Activated CD4-positive, alpha-beta memory T cell treated with anti-CD3 and anti-CD28 coated beads, Interleukin-2, amount 10 ng/mL, durations not matched to agents 7 days and 5 days (primary cell): ENCODE results near the gene KCNH1. TPM values are rescaled to one million over a fixed set of nuclear protein-coding genes. Genes with fewer than 3 reads are reported as not detected.

Experiments used
- CTCF ChIA-PET: fragments of 350-600 bp; sonication (Branson Sonifier 250); formaldehyde crosslinking; loops from one replicate; lab custom pipeline; 2021; ENCODE audit warnings: antibody characterized with exemption, inconsistent platforms; lab: Charles Lee
- POLR2A ChIA-PET: fragments of 350-600 bp; sonication (Branson Sonifier 250); formaldehyde crosslinking; loops from one replicate; lab custom pipeline; 2021; ENCODE audit warnings: antibody characterized with exemption; lab: Charles Lee
- DNase-seq: peaks from one replicate; pipeline ENCODE4 v3.0.0-alpha.2; 2020
- H3K27ac Mint-ChIP-seq: one replicate; pipeline ENCODE4 v1.8.0; 2021; ENCODE audit warnings: mild to moderate bottlenecking, mixed read lengths
- H3K27me3 Mint-ChIP-seq: one replicate; pipeline ENCODE4 v1.8.0; 2021; ENCODE audit warnings: mixed read lengths
- H3K36me3 Mint-ChIP-seq: one replicate; pipeline ENCODE4 v1.8.0; 2021; ENCODE audit warnings: low read depth, mixed read lengths
- H3K4me1 Mint-ChIP-seq: one replicate; pipeline ENCODE4 v1.8.0; 2021; ENCODE audit warnings: mixed read lengths
- H3K4me3 Mint-ChIP-seq: one replicate; pipeline ENCODE4 v1.8.0; 2021; ENCODE audit warnings: mild to moderate bottlenecking, mixed read lengths
- H3K9me3 Mint-ChIP-seq: one replicate; pipeline ENCODE4 v1.8.0; 2021; ENCODE audit warnings: mixed read lengths
- total RNA-seq, 2 experiments: library from RNA; stranded (reverse); gene quantifications; one replicate each; pipeline ENCODE4 v1.2.3, GENCODE V29; 2021

KCNH1 gene
- total RNA-seq, 2 experiments from 2014 or later, result not detected

DNA sequence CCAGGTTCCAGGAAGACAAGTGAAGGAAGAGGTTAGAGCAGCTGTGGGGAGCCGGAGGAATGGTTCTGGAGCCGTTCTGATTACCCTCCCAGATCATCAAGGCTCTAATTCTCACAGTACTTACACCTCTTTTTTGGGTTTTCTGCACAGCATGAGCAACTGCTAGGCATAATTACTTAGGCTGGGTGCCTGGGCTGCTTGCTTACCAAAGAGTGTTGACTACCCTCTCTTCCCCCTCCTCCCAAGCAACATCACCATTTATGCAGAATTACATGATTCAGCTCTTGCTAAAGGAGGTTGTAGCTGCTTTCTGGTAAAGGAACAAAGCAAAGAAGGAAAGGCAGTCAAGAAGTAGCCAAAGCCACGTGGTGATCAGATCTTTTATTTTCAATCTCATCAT is 397.2 kb downstream of the KCNH1 start:
- no peak overlapping the region for H3K4me3 Mint-ChIP-seq
- H3K27me3 Mint-ChIP-seq, result peaks cover 9% of the 10 kb centered on the region
- no peak for DNase-seq
- POLR2A ChIA-PET, result no interaction called here
- no peaks in the 10 kb centered on the region for H3K9me3 Mint-ChIP-seq
- CTCF ChIA-PET, result no interaction called here
- H3K36me3 Mint-ChIP-seq, result no peaks in the 10 kb centered on the region
- no peaks in the 10 kb centered on the region for H3K4me1 Mint-ChIP-seq
- no peak overlapping the region for H3K27ac Mint-ChIP-seq

DNA sequence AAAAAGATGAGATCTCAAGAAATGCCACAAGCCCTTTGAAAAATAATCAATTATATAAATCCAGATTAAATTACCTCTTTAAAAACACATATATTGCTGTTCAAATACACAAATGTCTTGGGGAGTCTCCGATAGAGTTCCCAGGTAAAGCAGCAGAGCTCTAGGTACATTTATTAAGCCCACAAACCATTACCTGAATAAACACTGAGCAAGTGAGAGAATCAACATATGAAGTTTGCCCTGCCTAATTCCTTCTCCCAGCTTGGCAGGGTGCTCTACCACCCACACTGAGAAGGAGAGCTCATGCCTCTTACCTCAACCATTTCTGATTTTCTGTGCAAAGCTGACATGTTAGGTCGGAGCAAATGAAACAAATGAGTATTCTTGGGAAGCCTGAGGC is 402.4 kb downstream of the KCNH1 start:
- ChIA-PET CTCF (no interaction called here), POLR2A (no interaction called here)
- no peak overlapping the region for H3K27ac Mint-ChIP-seq
- peaks cover 2% of the 10 kb centered on the region for H3K4me1 Mint-ChIP-seq
- no peaks in the 10 kb centered on the region for H3K36me3 Mint-ChIP-seq
- peaks cover 4% of the 10 kb centered on the region for H3K27me3 Mint-ChIP-seq
- no peak overlapping the region for H3K4me3 Mint-ChIP-seq
- no peak for DNase-seq
- no peaks in the 10 kb centered on the region for H3K9me3 Mint-ChIP-seq

GRCh38 chr1:210731193-210731592 is 402.8 kb downstream of the KCNH1 start:
- H3K27me3 Mint-ChIP-seq, result peaks cover 3% of the 10 kb centered on the region
- H3K36me3 Mint-ChIP-seq, result no peaks in the 10 kb centered on the region
- no peak for DNase-seq
- H3K4me1 Mint-ChIP-seq, result peaks cover 2% of the 10 kb centered on the region
- no peak overlapping the region for H3K4me3 Mint-ChIP-seq
- CTCF ChIA-PET, result no interaction called here
- POLR2A ChIA-PET, result no interaction called here
- H3K27ac Mint-ChIP-seq, result no peak overlapping the region
- no peaks in the 10 kb centered on the region for H3K9me3 Mint-ChIP-seq

DNA sequence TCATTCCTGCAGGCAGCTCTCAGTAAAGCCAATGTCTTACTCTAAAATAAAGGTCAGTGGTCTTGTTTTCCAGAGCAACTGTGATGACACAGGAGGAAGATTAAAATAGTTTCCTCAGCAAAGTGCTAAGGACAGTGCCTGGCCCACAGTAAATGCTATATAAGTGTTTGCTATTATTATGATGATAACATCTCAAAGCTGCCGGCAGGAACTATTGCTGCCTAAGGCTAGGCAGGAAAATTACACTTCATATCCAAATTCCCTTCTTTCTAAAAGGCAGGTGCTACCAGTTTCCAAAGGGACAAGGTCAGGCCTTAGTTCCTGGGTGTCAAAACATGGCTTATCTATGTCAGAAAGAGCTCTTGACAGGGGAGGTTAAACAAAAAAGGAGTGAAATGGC is 403.9 kb downstream of the KCNH1 start:
- ChIA-PET POLR2A (no interaction called here), CTCF (interaction anchor here (1.5 kb wide), 1 partner anchor 146 kb away, joined by 3 read pairs; no protein-coding TSS in a partner anchor)
- Mint-ChIP-seq H3K27ac (no peak overlapping the region), H3K4me3 (no peak overlapping the region), H3K36me3 (no peaks in the 10 kb centered on the region), H3K9me3 (no peaks in the 10 kb centered on the region), H3K27me3 (peaks cover 1% of the 10 kb centered on the region), H3K4me1 (peaks cover 2% of the 10 kb centered on the region)
- DNase-seq, result no peak

GRCh38 chr1:210728437-210729149 is 405.4 kb downstream of the KCNH1 start:
- Mint-ChIP-seq H3K4me3 (no peak overlapping the region), H3K27ac (no peak overlapping the region), H3K9me3 (no peaks in the 10 kb centered on the region), H3K4me1 (peaks cover 2% of the 10 kb centered on the region), H3K27me3 (peaks cover 1% of the 10 kb centered on the region), H3K36me3 (no peaks in the 10 kb centered on the region)
- ChIA-PET CTCF (no interaction called here), POLR2A (no interaction called here)
- no peak for DNase-seq

DNA sequence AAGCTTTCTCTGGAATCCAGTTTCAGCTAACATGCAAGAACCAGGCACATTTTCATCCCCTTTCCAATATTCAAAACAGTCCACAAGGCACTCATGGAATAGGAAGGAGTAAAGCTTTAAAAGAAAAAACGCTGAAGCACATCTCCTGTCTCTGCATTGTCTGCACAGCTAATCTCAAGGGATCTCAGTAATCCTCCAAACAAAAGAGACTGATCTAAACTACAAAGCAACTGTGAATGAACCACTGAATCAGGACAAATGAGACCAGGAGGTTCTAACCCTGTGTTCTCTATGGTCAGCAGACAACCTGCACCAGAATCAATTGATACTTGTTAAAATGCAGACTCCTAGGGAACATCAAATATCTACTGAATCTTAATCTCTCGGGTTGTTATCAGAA is 406.2 kb downstream of the KCNH1 start:
- ChIA-PET POLR2A (no interaction called here), CTCF (no interaction called here)
- DNase-seq, result no peak
- H3K4me3 Mint-ChIP-seq, result no peak overlapping the region
- H3K27me3 Mint-ChIP-seq, result peaks cover 1% of the 10 kb centered on the region
- no peak overlapping the region for H3K27ac Mint-ChIP-seq
- H3K9me3 Mint-ChIP-seq, result no peaks in the 10 kb centered on the region
- no peaks in the 10 kb centered on the region for H3K36me3 Mint-ChIP-seq
- H3K4me1 Mint-ChIP-seq, result peaks cover 2% of the 10 kb centered on the region

GRCh38 chr1:210726621-210727020 is 407.3 kb downstream of the KCNH1 start:
- Mint-ChIP-seq H3K27ac (no peak overlapping the region), H3K9me3 (no peaks in the 10 kb centered on the region), H3K36me3 (no peaks in the 10 kb centered on the region), H3K4me3 (no peak overlapping the region), H3K4me1 (peaks cover 2% of the 10 kb centered on the region), H3K27me3 (peaks cover 1% of the 10 kb centered on the region)
- ChIA-PET CTCF (no interaction called here), POLR2A (no interaction called here)
- DNase-seq, result peak; percentile 57

DNA sequence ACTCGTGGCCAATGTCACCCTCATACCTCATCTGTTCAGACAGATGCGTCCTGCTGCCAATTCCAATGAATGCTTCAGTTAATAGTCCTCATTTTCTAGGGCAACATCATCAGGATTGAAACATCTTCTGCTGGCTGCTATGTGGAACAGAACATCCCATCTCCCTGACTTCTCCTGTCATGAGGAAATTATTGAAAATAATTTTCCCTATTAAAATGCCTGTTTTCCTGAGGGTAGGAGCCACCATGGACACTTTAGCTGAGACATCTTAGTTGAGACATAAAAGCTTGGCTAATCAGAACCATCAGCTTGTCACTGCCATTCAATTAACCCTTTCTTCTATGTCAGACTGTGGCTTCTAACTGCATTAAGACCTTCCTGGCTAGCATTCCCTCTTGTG is 409.2 kb downstream of the KCNH1 start:
- H3K4me1 Mint-ChIP-seq, result no peaks in the 10 kb centered on the region
- H3K4me3 Mint-ChIP-seq, result no peak overlapping the region
- H3K27me3 Mint-ChIP-seq, result peaks cover 1% of the 10 kb centered on the region
- no peak for DNase-seq
- ChIA-PET POLR2A (no interaction called here), CTCF (no interaction called here)
- H3K27ac Mint-ChIP-seq, result no peak overlapping the region
- H3K36me3 Mint-ChIP-seq, result no peaks in the 10 kb centered on the region
- H3K9me3 Mint-ChIP-seq, result no peaks in the 10 kb centered on the region

- CTCF ChIA-PET, result no interaction called here
- Mint-ChIP-seq H3K9me3 (no peaks in the 10 kb centered on the region), H3K27me3 (no peaks in the 10 kb centered on the region), H3K27ac (no peak overlapping the region), H3K4me1 (no peaks in the 10 kb centered on the region), H3K4me3 (no peak overlapping the region), H3K36me3 (no peaks in the 10 kb centered on the region)
- POLR2A ChIA-PET, result no interaction called here
- DNase-seq, result no peak
These were observed 410.3 kb downstream of the KCNH1 start for GRCh38 chr1:210723646-210724045.

- Mint-ChIP-seq H3K27me3 (no peaks in the 10 kb centered on the region), H3K9me3 (no peaks in the 10 kb centered on the region), H3K36me3 (no peaks in the 10 kb centered on the region), H3K27ac (no peak overlapping the region), H3K4me1 (no peaks in the 10 kb centered on the region), H3K4me3 (no peak overlapping the region)
- ChIA-PET CTCF (no interaction called here), POLR2A (no interaction called here)
- DNase-seq, result no peak
These were observed 411.4 kb downstream of the KCNH1 start for GRCh38 chr1:210722410-210723081.

DNA sequence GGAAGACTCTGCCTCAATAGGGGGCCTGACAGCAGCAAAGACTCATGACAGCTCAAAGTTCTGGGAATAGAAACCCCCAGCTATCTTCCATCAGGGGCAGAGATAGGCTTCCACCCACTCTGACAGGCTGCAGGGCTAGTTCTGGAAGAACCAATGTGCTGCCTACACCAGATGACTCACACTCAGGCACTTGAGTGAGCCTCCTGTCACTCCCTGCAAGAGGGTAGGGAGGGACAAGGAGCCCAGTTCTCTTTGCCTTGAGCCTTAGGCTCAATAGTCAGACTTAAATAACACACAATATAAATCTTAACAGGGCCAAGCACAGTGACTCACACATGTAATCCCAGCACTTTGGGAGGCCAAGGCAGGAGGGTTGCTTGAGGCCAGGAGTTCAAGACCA is 418.9 kb downstream of the KCNH1 start:
- no peaks in the 10 kb centered on the region for H3K9me3 Mint-ChIP-seq
- H3K4me3 Mint-ChIP-seq, result no peak overlapping the region
- POLR2A ChIA-PET, result no interaction called here
- no peaks in the 10 kb centered on the region for H3K4me1 Mint-ChIP-seq
- DNase-seq, result no peak
- no peaks in the 10 kb centered on the region for H3K27me3 Mint-ChIP-seq
- H3K27ac Mint-ChIP-seq, result no peak overlapping the region
- no peaks in the 10 kb centered on the region for H3K36me3 Mint-ChIP-seq
- CTCF ChIA-PET, result interaction anchor here (0.8 kb wide), 1 partner anchor 12 kb away, joined by 3 read pairs; no protein-coding TSS in a partner anchor

DNA sequence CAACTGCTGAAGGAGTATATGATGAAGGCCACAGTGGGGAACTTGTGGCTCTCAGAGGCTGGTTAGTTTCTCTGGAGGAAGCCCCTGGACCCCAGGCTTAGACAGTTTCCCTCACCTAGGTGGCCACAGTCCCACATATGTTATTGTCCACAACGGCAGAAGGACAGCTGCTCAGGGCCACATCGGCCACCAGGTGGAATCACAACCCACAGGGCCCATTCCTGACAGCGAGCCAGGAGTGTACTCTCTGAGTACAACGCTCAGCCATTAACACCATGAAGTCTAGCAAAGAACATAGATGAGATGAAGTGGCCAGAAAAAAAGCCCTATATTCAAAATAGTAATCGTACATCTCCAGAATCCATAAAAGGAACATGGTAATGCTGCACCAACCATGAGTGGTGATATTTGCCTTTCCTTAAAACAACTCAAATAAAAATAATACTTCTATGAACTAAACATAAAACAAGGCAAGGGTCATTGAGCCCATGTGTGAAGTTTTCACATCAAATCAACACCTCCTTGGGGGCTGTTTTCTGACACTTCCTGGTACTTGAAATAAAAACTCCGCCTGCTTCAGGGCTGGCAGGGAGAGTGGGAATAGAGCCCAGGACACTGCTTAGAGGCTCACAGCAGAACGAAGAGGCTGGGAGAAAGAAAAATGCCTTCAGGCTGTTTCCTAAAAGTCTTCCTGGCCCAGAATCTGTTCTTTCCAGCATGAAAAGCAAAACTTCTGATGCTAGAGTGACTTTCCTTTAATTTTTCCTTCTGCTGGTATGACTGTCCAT is 421.9 kb downstream of the KCNH1 start:
- Mint-ChIP-seq H3K27me3 (no peaks in the 10 kb centered on the region), H3K4me3 (no peak overlapping the region), H3K4me1 (no peaks in the 10 kb centered on the region), H3K36me3 (no peaks in the 10 kb centered on the region), H3K9me3 (no peaks in the 10 kb centered on the region), H3K27ac (no peak overlapping the region)
- no peak for DNase-seq
- CTCF ChIA-PET, result no interaction called here
- POLR2A ChIA-PET, result no interaction called here

GRCh38 chr1:210709701-210710100 is 424.2 kb downstream of the KCNH1 start:
- Mint-ChIP-seq H3K4me1 (no peaks in the 10 kb centered on the region), H3K9me3 (no peaks in the 10 kb centered on the region), H3K27ac (no peak overlapping the region), H3K27me3 (no peaks in the 10 kb centered on the region), H3K4me3 (no peak overlapping the region), H3K36me3 (no peaks in the 10 kb centered on the region)
- DNase-seq, result no peak
- CTCF ChIA-PET, result no interaction called here
- POLR2A ChIA-PET, result no interaction called here
